GM21529 (cell line): ENCODE results near the gene SELENOO.
A peak's percentile ranks its signal among the peaks of the same experiment; 100 is the strongest.
"Not testable (repeated sequence)": the region's sequence is repeated elsewhere in the genome, so short reads cannot be mapped to it uniquely, and the experiment has no call there.

Source experiments
- ATAC-seq: cut with Tn5 transposase; IDR thresholded peaks from one replicate; pipeline ENCODE4 v1.9.1; 2021; ENCODE audit not compliant: unreplicated experiment

SELENOO gene, protein sequence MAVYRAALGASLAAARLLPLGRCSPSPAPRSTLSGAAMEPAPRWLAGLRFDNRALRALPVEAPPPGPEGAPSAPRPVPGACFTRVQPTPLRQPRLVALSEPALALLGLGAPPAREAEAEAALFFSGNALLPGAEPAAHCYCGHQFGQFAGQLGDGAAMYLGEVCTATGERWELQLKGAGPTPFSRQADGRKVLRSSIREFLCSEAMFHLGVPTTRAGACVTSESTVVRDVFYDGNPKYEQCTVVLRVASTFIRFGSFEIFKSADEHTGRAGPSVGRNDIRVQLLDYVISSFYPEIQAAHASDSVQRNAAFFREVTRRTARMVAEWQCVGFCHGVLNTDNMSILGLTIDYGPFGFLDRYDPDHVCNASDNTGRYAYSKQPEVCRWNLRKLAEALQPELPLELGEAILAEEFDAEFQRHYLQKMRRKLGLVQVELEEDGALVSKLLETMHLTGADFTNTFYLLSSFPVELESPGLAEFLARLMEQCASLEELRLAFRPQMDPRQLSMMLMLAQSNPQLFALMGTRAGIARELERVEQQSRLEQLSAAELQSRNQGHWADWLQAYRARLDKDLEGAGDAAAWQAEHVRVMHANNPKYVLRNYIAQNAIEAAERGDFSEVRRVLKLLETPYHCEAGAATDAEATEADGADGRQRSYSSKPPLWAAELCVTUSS

DNA sequence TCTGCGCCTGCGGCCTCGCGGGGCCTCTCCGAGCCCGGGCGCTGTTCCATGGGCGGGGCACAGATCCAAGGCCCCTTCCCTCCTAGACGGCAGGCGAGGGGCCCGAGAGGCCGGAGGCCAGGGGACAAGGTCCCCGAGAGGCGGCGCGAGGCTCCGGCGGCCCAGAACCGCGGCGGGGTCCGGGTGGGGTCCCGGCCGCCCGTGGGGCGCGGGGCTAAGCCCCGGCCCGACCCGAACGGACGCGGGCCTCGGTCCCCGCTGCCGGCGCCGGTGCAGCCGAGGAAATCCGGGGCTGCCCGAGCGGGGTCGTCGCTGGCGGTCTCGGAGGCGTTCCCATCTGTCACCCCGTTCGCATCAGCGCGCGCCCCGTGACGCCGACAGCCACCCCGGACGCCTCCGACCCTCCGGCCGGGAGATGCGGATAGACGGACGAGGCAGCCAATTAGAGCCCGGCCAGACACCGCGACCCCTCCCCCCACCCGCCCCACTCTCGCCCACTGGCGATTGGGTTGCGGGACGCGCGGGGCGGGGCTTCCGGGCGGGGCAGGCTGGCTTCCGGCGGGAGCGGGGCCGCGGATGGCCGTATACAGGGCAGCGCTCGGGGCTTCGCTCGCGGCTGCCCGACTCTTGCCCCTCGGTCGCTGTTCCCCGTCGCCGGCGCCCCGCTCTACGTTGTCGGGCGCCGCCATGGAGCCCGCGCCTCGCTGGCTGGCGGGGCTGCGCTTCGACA lies at the start of gene SELENOO:
Gene SELENOO, plus strand, starts transcription at position 551 of the 730 bp plus-strand sequence. Its CDS starts 26 bp downstream, at position 577.
- peak; percentile 60 for ATAC-seq

DNA sequence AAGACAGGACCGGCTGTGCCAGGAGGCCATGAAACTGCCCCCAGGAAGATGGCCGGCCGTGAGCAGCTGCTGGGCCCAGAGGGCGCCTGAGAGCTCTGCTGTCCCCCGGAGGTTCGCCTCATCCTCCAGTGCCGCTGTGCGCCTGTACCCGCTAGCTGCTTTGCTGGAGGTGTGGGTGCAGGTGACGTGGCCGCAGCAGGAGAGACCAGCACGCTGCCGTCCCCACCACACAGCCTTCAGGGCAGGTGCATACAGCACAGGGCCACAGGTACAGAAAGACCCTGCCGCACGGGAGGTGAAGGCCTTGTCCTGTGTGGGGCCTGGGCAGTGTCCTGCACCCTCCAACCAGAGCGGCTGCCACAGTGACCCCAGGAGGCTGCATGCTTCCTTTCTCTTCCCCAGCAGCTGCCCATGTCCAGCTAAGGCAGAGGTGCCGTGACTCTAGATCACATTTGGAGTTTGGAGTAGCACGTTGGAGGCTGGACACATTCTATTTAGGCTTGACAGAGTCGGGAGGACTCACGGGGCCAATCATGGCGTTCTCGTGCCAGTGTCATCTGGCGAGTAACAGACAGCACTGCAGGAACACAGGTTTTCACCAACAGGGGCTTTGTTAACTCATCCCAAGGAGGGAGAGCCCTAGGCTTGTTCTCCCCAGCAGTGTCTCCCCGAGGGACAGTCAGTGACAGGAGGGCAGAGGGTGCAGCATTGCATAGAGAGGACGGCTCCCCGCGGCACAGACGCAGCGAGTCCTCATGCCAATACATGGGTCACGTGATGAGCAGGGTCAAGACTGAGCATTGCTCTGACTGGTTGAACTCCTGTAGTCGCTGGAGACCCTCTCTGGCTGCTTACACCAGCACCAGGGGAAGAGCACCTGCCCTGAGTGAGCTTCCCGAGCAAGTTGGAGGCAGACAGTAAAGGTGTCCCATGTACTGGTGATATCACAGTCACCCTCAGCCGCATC lies 49.0 kb upstream of the SELENOO start:
- no peak for ATAC-seq

DNA sequence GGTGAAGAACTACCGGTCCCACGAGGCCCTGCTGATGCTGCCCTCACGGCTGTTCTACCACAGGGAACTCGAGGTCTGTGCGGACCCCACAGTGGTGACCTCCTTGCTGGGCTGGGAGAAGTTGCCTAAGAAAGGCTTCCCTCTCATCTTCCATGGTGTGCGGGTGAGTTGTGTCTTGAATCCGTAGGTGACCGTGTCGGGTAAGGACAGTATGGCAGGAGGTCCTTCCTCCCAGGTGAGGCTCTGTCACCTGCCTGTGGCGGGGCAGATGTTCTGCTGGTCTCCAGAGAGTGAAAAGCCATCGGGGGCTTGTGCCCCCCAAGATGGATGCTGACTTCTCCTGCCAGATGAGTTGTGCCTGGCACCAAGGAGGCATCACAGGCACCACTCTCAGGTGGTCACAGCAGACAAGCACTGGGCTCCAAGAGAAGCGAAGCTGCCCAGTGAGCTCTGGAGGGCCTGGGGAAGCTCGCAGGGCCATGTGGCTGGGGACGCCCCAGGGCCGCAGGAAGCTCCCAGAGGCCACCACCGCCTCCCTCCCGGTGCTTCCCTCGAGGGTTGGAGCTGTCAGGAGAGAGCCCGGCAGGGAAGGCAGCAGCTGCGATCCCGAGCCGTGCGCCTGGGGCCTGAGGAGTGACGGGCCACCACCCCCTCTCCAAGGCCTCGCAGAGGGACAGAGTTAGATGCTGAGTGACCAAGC lies 47.6 kb upstream of the SELENOO start:
- no peak for ATAC-seq

DNA sequence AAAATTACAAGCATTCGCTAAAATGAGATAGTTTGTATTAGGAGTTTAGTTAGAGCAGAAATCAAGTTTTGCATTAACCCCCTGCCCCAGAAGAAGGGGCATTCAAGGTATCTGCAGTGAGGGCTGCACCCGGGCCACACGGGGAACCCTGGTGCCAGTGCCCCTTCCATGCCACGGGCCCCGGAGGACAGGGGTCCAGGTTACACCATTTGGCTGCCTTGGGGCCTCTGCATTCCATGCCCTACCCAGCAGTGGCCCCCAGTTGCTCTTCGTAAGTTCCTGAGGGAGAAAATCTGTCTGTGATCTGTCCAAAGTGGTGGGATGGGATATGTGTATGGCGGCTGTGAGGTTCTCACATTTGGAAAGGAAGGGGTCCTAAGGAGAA lies 47.1 kb upstream of the SELENOO start:
- no peak for ATAC-seq

DNA sequence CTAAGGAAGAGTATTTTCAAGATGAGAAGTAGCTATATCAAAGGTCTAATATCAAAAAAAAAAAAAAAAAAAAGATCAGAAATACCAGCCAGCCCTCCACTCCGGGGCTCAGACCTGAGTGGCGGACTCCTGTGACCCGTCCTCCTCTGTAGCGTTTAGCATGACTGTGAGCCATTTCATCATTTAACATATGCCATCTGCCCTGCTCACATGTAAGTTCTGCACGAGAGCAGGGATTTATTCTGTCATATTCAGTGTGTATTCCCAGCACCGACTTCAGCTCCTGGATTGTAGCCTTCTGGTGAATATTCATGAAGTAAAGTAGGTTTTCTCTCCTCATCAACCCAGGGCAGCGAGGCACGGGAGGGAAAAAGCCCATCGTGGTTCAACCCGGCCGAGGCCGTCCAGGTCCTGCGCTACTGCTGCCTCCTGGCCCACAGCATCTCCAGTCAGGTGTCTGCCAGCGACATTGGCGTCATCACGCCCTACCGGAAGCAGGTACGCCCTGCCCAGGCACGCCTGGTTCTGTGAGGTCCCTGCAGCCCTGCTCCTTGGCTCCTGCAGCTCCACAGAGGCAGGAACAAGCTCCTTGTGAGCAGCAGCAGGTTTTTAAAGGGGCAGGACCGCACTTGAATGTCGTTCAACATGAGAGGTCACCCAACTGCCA lies 43.0 kb upstream of the SELENOO start:
- no peak for ATAC-seq

DNA sequence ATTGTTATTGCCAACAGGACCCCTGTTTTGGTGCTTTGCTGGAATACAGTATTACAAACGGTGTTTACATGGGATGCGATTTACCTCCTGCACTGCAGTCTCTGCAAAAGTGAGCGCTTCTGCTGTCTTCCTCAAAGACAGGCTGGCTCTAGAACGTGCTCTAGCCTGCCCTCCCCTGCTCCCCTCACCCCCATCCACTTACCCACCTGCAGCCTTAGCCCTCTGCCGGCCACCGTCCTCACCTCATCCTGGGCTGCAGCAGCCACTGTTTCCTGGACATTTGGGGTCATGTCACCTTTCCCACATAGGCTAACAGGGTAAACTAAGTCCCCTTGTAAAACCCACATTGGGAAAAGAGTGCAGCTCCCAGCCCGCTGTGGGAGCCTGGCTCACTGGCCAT lies 39.9 kb upstream of the SELENOO start:
- ATAC-seq = no peak

DNA sequence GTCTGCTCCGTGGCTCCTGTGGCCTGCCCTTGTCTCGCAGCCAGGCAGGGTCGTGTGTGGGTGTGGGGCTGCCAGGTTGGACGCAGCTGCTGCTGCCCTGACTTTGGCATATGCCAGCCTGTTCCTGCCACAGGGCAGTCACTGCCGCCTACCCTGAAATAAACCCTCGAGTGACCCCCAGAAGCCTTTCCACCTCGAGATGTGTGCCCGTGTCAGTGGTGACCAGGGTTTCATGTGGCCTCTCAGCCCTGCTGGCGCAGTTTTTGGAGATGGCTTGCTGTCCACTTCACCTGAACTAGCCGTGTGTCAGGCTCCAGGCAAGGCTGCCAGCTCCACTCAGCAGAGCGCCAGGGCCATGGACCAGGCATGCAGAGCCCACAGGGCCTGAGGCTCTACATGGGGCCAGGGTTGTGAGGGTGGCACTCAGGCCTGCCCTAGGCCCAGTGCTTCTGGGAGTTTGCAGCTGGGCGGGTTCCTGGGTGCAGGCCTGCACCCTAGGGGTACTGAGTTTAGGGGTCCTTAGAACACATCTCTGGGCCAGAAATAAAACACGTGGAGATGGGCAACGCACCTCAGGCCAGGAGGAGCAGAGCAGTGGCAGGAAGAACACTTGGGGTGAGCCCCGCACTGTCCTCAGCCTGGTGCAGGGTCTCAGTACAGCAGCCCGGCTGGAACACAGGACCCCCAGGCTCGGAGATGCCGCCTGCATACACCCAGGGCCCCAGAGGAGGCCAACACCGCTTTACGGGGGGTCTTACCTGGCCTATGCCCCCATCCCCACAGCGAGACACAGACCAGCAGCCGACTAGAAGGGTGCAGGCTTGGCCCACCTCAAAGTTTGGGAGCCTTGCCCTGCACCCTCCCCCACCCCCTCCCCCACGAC lies 39.1 kb upstream of the SELENOO start:
- ATAC-seq = no peak

DNA sequence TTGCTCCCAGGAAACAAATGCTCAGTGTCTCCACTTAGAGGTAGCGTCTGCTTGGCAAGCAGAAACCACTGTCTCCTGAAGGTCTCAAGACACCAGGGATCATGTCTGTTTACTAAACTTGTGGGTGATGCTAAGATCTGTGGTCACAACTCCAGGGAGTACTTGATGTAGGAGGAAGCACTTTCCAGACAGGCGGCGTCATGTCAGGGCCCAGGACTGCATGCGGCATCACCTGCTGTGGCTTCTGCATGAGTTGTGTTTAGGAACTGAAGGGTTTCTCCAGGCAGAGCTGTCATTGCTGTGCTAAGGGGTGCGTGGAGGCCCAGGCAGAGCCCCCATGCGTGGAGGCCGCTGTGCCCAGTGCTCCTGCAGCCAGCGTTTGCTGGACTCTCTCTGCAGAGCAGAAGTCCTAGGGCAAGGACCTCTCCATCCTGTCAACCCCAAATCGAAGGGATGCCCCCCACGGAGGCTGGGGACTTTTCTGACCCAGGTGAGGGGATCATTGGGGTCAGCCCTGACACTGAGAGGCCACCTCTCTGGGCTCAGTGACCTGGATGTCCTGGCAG lies 38.3 kb upstream of the SELENOO start:
- ATAC-seq = no peak

DNA sequence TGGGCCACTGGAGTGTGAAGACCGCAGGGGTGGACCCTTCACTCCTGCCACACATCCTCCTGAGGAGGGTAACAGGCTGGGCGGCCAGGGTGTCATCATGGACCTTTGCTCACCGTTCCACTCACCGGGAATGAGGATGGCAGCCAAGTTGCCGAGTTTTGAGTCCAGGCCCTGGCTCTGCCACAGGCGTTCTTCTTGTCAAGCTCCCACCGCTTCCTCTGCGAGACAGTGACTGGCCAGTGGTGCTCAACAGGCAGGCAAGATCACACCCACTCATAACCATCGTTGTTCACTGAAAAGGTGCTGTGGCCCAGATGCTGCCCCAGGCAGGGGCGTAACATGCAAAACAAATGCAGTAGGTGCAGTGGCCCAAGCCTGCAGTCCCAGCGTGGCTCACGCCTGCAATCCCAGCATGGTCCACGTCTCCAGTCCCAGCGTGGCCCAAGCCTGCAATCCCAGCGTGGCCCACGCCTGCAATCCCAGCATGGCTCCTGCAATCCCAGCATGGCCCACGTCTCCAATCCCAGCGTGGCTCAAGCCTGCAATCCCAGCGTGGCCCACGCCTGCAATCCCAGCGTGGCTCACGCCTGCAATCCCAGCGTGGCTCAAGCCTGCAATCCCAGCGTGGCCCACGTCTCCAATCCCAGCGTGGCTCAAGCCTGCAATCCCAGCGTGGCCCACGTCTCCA lies 35.2 kb upstream of the SELENOO start:
- no peak for ATAC-seq

DNA sequence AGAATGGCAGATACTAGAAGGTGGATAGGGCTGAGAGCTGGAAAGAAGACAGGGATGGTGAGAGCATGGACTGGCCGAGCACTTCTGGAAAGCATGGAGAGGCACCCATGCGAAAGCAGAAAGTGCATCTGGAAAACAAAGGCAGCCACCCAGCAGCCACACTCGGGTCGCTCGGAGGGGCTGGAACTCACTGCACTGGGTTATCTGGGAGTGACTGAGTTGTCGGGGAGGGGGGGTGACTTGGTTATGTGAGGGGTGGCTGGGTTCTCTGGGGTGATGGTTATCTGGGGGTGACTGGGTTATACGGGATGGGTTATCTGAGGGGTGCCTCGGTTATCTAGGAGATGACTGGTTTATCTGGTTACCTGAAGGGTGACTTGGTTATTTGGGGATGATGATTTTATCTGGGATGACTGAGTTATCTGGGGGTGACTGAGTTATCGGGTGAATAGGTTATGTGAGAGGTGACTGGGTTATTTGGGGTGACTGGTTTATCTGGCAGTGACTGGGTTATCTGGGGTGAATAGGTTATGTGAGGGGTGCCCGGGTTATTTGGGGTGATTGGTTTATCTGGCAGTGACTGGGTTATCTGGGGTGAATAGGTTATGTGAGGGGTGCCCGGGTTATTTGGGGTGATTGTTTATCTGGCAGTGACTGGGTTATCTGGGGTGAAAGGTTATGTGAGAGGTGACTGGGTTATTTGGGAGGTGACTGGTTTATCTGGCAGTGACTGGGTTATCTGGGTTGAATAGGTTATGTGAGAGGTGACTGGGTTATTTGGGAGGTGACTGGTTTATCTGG lies 32.9 kb upstream of the SELENOO start:
- ATAC-seq = no peak

DNA sequence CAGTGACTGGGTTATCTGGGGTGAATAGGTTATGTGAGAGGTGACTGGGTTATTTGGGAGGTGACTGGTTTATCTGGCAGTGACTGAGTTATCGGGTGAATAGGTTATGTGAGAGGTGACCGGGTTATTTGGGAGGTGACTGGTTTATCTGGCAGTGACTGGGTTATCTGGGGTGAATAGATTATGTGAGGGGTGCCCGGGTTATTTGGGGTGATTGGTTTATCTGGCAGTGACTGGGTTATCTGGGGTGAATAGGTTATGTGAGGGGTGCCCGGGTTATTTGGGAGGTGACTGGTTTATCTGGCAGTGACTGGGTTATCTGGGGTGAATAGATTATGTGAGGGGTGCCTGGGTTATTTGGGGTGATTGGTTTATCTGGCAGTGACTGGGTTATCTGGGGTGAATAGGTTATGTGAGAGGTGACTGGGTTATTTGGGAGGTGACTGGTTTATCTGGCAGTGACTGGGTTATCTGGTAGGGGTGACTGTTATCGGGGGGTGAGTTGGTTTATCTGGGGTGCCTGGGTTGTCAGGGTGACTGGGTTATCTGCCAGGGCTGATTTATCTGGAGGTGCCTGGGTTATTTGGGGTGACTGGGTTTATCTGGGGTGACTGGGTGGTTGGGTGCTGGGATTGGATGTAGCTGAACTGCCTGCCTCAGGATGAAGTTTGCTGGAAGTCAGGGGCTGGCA lies 32.2 kb upstream of the SELENOO start:
- ATAC-seq = not testable (repeated sequence)

DNA sequence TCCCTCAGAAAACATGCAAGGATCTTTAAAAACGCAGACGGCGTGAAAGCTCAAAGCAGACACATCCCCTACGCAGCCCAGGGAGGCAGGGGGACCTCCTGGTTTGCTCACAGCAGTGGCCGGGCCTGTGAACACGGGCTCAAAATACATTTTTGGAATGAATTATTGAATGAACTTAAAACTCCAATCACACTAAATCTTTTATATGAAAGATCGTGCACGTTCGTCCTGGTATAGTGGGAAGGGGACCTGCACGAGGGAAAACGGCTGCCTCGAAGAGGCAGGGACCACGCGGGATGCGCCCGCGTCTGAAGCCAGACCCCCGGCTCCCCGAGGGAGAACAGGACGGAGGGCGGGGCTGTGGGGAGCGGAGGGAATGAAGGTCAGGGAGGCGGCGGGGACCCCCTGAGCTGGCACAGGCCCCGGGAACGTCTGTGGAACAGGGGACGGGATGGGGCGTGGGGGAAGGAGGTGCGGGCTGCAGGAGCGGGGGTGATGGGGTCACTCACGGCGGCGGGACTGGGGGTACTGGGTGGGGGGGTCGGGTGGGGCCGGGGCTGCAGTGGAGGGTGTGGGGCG lies 31.5 kb upstream of the SELENOO start:
- ATAC-seq = no peak

DNA sequence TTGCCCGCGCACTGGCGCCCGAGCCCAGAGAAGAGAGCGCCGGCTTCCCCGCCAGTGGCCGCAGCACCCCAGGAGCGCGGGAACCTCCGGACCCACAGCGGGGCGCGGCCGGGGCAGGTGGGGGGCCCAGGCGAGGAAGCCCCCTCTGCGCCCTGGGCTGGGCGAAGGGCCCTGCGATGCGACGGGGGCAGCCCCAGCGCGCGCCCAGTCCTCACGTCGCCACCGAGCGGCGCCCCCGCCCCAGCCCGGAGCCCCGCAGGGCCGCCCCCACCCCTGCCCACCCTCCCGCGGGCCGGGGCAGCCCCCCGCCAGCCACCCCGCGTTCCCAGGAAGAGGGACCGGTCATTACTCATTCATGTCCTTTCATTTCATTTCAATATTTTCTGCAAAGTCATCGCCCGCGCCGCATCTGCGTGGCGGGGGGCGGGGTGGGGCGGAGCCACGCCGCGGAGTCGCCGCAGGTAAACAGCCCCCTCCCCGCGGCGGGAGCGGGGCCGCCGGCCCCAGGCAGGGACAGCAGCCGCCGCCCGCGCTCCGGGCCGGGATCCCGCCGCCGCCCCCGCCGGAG lies 31.0 kb upstream of the SELENOO start:
- no peak for ATAC-seq

DNA sequence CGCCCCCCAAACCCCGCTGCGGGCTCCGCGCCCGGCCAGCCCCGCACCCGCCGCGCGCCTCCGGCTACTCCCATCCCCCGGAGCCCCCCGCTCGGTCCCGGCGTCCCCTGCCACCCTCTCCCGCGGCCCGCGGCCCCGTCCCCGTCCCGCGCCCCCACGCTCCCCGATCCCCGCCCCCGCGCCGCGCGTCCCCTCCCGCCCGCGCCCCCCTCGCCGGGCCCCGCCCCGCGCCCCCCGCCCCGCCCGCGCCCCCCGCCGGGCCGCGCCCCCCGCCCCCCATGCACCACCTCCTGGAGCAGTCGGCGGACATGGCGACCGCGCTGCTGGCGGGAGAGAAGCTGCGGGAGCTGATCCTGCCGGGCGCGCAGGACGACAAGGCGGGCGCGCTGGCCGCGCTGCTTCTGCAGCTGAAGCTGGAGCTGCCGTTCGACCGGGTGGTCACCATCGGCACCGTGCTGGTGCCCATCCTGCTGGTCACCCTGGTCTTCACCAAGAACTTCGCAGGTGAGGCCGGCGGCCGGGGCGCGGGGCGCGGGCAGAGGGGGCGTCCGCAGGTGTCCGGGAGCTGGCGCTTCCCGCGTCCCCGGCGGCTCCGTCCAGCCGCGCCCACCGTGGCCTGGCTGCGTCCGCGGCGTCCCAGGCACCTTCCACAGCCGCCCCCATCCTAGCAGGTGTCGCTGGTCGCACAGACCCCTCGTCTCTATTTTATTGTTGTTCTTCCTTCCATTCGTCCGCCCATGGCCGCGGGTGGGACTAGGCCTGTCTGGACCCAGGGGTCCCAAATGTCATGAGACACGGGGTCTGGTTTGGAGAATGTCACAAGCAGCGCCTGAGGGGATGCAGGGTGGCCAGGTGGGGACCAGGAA lies 30.1 kb upstream of the SELENOO start, which contains the start of gene PANX2:
Gene PANX2, plus strand, starts transcription at position 279 of the 866 bp plus-strand sequence. Its CDS starts 0 bp downstream, at position 279.
- ATAC-seq = no peak
